Central memory CD8-positive, alpha-beta T cell (primary cell): ENCODE measurements around the gene IFNG.

Experiments
- ATAC-seq: fragments of 150-1000 bp; cut with Tn5 transposase; replicated peaks from 2 replicates; pipeline ENCODE4 v1.10.0; 2022; ENCODE audit warnings: mild to moderate bottlenecking, moderate FRiP score, moderate number of reproducible peaks; ENCODE audit not compliant: poor library complexity, severe bottlenecking; ENCODE audit errors: extremely low read depth
- DNase-seq, 2 donors: peaks; one replicate each; pipeline ENCODE4 v3.0.0; 2021; ENCODE audit warnings: low spot score in 2 of 2
- H3K27ac Mint-ChIP-seq: one replicate; pipeline ENCODE4 v1.8.0; 2022; ENCODE audit warnings: low read depth, mild to moderate bottlenecking, moderate library complexity, mixed read lengths
- H3K27me3 Mint-ChIP-seq: one replicate; pipeline ENCODE4 v1.8.0; 2022; ENCODE audit warnings: mixed read lengths
- H3K36me3 Mint-ChIP-seq: one replicate; pipeline ENCODE4 v1.8.0; 2022; ENCODE audit warnings: mild to moderate bottlenecking, moderate library complexity, mixed read lengths; ENCODE audit not compliant: insufficient read depth
- H3K4me1 Mint-ChIP-seq: one replicate; pipeline ENCODE4 v1.8.0; 2022; ENCODE audit warnings: mixed read lengths
- H3K4me3 Mint-ChIP-seq: one replicate; pipeline ENCODE4 v1.8.0; 2022; ENCODE audit warnings: mild to moderate bottlenecking, moderate library complexity, mixed read lengths
- H3K9me3 Mint-ChIP-seq: one replicate; pipeline ENCODE4 v1.8.0; 2022; ENCODE audit warnings: mixed read lengths

Gene IFNG

GRCh38 chr12:68121143-68121542 lies 38.4 kb downstream of the IFNG start:
- Mint-ChIP-seq H3K27me3 (no peaks in the 10 kb centered on the region), H3K36me3 (peaks cover 3% of the 10 kb centered on the region), H3K4me1 (peaks cover 30% of the 10 kb centered on the region), H3K9me3 (no peaks in the 10 kb centered on the region), H3K27ac (no peak overlapping the region), H3K4me3 (no peak overlapping the region)
- ATAC-seq (no peak), DNase-seq (no peak)

GRCh38 chr12:68119724-68120211 lies 39.8 kb downstream of the IFNG start:
- ATAC-seq (peak; percentile 78), DNase-seq (peak; percentile 20 to 49)
- Mint-ChIP-seq H3K4me1 (peaks cover 41% of the 10 kb centered on the region), H3K27ac (peak overlapping the region; percentile 81), H3K9me3 (no peaks in the 10 kb centered on the region), H3K27me3 (no peaks in the 10 kb centered on the region), H3K4me3 (peak overlapping the region; percentile 42), H3K36me3 (peaks cover 3% of the 10 kb centered on the region)

GRCh38 chr12:68119250-68119649 lies 40.3 kb downstream of the IFNG start:
- Mint-ChIP-seq H3K36me3 (peaks cover 3% of the 10 kb centered on the region), H3K27me3 (no peaks in the 10 kb centered on the region), H3K4me3 (no peak overlapping the region), H3K9me3 (no peaks in the 10 kb centered on the region), H3K27ac (peak overlapping the region; percentile 81), H3K4me1 (peaks cover 43% of the 10 kb centered on the region)
- ATAC-seq (peak; percentile 58), DNase-seq (no peak)

- H3K27ac Mint-ChIP-seq: peak overlapping the region; percentile 81
- ATAC-seq: no peak
- no peaks in the 10 kb centered on the region for H3K27me3 Mint-ChIP-seq
- no peaks in the 10 kb centered on the region for H3K9me3 Mint-ChIP-seq
- peaks cover 3% of the 10 kb centered on the region for H3K36me3 Mint-ChIP-seq
- peaks cover 54% of the 10 kb centered on the region for H3K4me1 Mint-ChIP-seq
- peak overlapping the region; percentile 75 for H3K4me3 Mint-ChIP-seq
- DNase-seq: no peak
Measured at GRCh38 chr12:68118096-68118755, 41.3 kb downstream of the IFNG start.

- no peaks in the 10 kb centered on the region for H3K9me3 Mint-ChIP-seq
- H3K4me3 Mint-ChIP-seq: peak overlapping the region; percentile 75
- H3K4me1 Mint-ChIP-seq: peaks cover 54% of the 10 kb centered on the region
- no peak for ATAC-seq
- no peak for DNase-seq
- H3K27ac Mint-ChIP-seq: peak overlapping the region; percentile 81
- H3K27me3 Mint-ChIP-seq: no peaks in the 10 kb centered on the region
- peaks cover 3% of the 10 kb centered on the region for H3K36me3 Mint-ChIP-seq
Measured at GRCh38 chr12:68117661-68118060, 41.9 kb downstream of the IFNG start.

- Mint-ChIP-seq H3K4me3 (no peak overlapping the region), H3K27me3 (no peaks in the 10 kb centered on the region), H3K27ac (no peak overlapping the region), H3K9me3 (no peaks in the 10 kb centered on the region), H3K36me3 (peaks cover 3% of the 10 kb centered on the region), H3K4me1 (peaks cover 54% of the 10 kb centered on the region)
- DNase-seq (no peak), ATAC-seq (no peak)
Measured at GRCh38 chr12:68115281-68115680, 44.3 kb downstream of the IFNG start.

GRCh38 chr12:68114606-68115005 lies 44.9 kb downstream of the IFNG start:
- no peak overlapping the region for H3K27ac Mint-ChIP-seq
- H3K9me3 Mint-ChIP-seq: no peaks in the 10 kb centered on the region
- ATAC-seq (no peak), DNase-seq (no peak)
- peaks cover 54% of the 10 kb centered on the region for H3K4me1 Mint-ChIP-seq
- H3K27me3 Mint-ChIP-seq: no peaks in the 10 kb centered on the region
- H3K36me3 Mint-ChIP-seq: peaks cover 3% of the 10 kb centered on the region
- H3K4me3 Mint-ChIP-seq: no peak overlapping the region

GRCh38 chr12:68113644-68114043 lies 45.9 kb downstream of the IFNG start:
- DNase-seq (peak in 1 of 2 donors; percentile 25), ATAC-seq (no peak)
- Mint-ChIP-seq H3K4me3 (no peak overlapping the region), H3K27ac (no peak overlapping the region), H3K4me1 (peaks cover 49% of the 10 kb centered on the region), H3K27me3 (no peaks in the 10 kb centered on the region), H3K36me3 (peaks cover 3% of the 10 kb centered on the region), H3K9me3 (no peaks in the 10 kb centered on the region)

GRCh38 chr12:68111995-68112394 lies 47.5 kb downstream of the IFNG start:
- peaks cover 33% of the 10 kb centered on the region for H3K4me1 Mint-ChIP-seq
- no peak overlapping the region for H3K4me3 Mint-ChIP-seq
- H3K27me3 Mint-ChIP-seq: no peaks in the 10 kb centered on the region
- H3K9me3 Mint-ChIP-seq: no peaks in the 10 kb centered on the region
- ATAC-seq (no peak), DNase-seq (no peak)
- H3K27ac Mint-ChIP-seq: no peak overlapping the region
- no peaks in the 10 kb centered on the region for H3K36me3 Mint-ChIP-seq

- ATAC-seq (no peak), DNase-seq (no peak)
- peaks cover 12% of the 10 kb centered on the region for H3K4me1 Mint-ChIP-seq
- no peak overlapping the region for H3K27ac Mint-ChIP-seq
- H3K36me3 Mint-ChIP-seq: no peaks in the 10 kb centered on the region
- no peaks in the 10 kb centered on the region for H3K27me3 Mint-ChIP-seq
- H3K9me3 Mint-ChIP-seq: no peaks in the 10 kb centered on the region
- H3K4me3 Mint-ChIP-seq: no peak overlapping the region
Measured at GRCh38 chr12:68109444-68110217, 49.9 kb downstream of the IFNG start.

- no peaks in the 10 kb centered on the region for H3K27me3 Mint-ChIP-seq
- no peak overlapping the region for H3K27ac Mint-ChIP-seq
- no peaks in the 10 kb centered on the region for H3K9me3 Mint-ChIP-seq
- H3K4me1 Mint-ChIP-seq: peaks cover 8% of the 10 kb centered on the region
- no peaks in the 10 kb centered on the region for H3K36me3 Mint-ChIP-seq
- no peak for ATAC-seq
- DNase-seq: no peak
- H3K4me3 Mint-ChIP-seq: no peak overlapping the region
Measured at GRCh38 chr12:68109001-68109400, 50.5 kb downstream of the IFNG start.

- Mint-ChIP-seq H3K36me3 (no peaks in the 10 kb centered on the region), H3K27ac (no peak overlapping the region), H3K4me3 (no peak overlapping the region), H3K27me3 (no peaks in the 10 kb centered on the region), H3K9me3 (no peaks in the 10 kb centered on the region), H3K4me1 (no peaks in the 10 kb centered on the region)
- ATAC-seq (no peak), DNase-seq (no peak)
Measured at GRCh38 chr12:68106660-68107059, 52.9 kb downstream of the IFNG start.

GRCh38 chr12:68106160-68106559 lies 53.4 kb downstream of the IFNG start:
- ATAC-seq: no peak

More at GRCh38 chr12:68106160-68106559, 53.4 kb downstream of the IFNG start:
- no peaks in the 10 kb centered on the region for H3K36me3 Mint-ChIP-seq
- no peak for DNase-seq
- no peaks in the 10 kb centered on the region for H3K4me1 Mint-ChIP-seq
- no peak overlapping the region for H3K4me3 Mint-ChIP-seq
- no peak overlapping the region for H3K27ac Mint-ChIP-seq
- H3K9me3 Mint-ChIP-seq: no peaks in the 10 kb centered on the region
- H3K27me3 Mint-ChIP-seq: no peaks in the 10 kb centered on the region
